Endothelial cell of umbilical vein (primary cell): ENCODE results near the gene CCDC32.

ENCODE experiments used
- TF ChIP-seq, protein P1 (sequence below), 2 donors: IDR thresholded peaks; 1 replicate in 1 of 2; 2 replicates in 1 of 2; pipeline ENCODE4 v1.5.1; 2011; ENCODE audit warnings: low read length in 2 of 2, mild to moderate bottlenecking in 2 of 2, moderate library complexity in 2 of 2, control low read depth in 1 of 2, inconsistent platforms in 1 of 2, low read depth in 1 of 2; ENCODE audit not compliant: insufficient read depth in 1 of 2; ENCODE audit errors: extremely low read depth in 1 of 2
- TF ChIP-seq, protein P2 (sequence below): IDR thresholded peaks from 2 replicates; pipeline ENCODE4 v1.6.1; 2011; ENCODE audit not compliant: insufficient read depth, insufficient read length

DNA sequence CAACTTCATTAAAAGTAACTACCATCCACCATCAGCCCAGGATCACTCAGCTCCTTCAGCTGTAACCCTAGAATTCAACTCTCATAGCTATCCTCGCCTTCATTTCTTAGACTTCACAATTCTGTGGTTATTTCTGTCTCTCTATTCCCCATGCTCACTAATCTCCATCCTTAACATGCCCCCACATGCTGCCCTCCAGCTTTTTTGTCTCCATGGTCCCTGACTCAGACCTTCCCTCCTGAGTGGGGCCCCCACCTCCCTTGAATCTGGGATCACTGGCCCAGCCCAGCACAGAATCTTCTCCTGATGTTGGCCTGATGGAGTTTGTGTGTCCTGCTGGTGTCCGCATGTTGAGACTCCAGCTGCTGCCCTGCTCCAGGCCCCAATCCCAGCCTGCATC is 52.4 kb downstream of the CCDC32 start:
- TF ChIP-seq, protein P1, sequence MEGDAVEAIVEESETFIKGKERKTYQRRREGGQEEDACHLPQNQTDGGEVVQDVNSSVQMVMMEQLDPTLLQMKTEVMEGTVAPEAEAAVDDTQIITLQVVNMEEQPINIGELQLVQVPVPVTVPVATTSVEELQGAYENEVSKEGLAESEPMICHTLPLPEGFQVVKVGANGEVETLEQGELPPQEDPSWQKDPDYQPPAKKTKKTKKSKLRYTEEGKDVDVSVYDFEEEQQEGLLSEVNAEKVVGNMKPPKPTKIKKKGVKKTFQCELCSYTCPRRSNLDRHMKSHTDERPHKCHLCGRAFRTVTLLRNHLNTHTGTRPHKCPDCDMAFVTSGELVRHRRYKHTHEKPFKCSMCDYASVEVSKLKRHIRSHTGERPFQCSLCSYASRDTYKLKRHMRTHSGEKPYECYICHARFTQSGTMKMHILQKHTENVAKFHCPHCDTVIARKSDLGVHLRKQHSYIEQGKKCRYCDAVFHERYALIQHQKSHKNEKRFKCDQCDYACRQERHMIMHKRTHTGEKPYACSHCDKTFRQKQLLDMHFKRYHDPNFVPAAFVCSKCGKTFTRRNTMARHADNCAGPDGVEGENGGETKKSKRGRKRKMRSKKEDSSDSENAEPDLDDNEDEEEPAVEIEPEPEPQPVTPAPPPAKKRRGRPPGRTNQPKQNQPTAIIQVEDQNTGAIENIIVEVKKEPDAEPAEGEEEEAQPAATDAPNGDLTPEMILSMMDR (IDR thresholded peaks at IDR 0.05; ENCODE audit: extremely low read depth in 1 of 2, insufficient read depth in 1 of 2, low read depth in 1 of 2, low read length in 2 of 2): no peak
- TF ChIP-seq, protein P2, sequence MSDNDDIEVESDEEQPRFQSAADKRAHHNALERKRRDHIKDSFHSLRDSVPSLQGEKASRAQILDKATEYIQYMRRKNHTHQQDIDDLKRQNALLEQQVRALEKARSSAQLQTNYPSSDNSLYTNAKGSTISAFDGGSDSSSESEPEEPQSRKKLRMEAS: no peak
